ENCODE measurements around the gene HILPDA. TPM values are rescaled to one million over a fixed set of nuclear protein-coding genes. Genes with fewer than 3 reads are reported as not detected.
"Not testable (repeated sequence)": the region's sequence is repeated elsewhere in the genome, so short reads cannot be mapped to it uniquely, and the experiment has no call there.

The HILPDA gene
- total RNA-seq, 2 experiments from 2014 or later, result 344 to 362 TPM

DNA sequence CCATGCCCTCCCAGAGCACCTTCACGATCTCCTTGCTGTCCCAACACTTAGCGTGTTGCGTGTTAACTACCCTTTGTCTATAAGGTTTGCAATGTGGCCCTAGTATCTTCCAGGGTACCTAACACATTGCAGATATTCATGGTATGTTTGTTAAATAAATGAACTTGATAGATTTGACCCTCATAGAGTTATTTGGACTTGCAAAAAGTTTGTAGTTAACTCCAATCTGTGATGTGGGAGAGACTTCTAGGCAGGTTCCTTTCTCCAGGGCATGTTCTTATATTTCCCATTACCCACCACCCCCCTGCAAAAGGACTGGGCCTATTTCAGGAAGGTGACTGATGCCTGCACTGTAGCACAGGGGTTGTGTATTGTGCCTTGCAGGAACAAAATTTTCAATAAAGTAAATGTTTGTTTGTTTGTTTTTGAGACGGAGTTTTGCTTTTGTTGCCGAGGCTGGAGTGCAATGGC is 612 bp downstream of the HILPDA start:
- ChIA-PET POLR2A (interaction anchor here (1.5 to 1.6 kb wide), 4 partner anchors 13 to 49 kb away, joined by 3 to 7 read pairs (median 5); no protein-coding TSS in a partner anchor), CTCF (interaction anchor here (0.9 to 5.6 kb wide), 5 partner anchors 8 to 43 kb away, joined by 3 to 85 read pairs (median 8); no protein-coding TSS in a partner anchor)
- no peak for TF ChIP-seq CTCF (IDR thresholded peaks at IDR 0.05)
- intact Hi-C loops (cut with micrococcal nuclease), result loop anchor here (10.0 kb wide), 1 partner anchor 51 kb away; the partner anchor contains the start of gene IMPDH1
- Mint-ChIP-seq H3K9me3 (no peaks in the 10 kb centered on the region), H3K27ac (peak overlapping the region; percentile 93), H3K27me3 (peaks cover 11% of the 10 kb centered on the region), H3K4me1 (ENCODE audit: low read depth) (peaks cover 53% of the 10 kb centered on the region), H3K4me3 (peak overlapping the region; percentile 83), H3K36me3 (ENCODE audit: low read depth) (peaks cover 44% of the 10 kb centered on the region)
- ATAC-seq, result no peak
- DNase-seq, result no peak

DNA sequence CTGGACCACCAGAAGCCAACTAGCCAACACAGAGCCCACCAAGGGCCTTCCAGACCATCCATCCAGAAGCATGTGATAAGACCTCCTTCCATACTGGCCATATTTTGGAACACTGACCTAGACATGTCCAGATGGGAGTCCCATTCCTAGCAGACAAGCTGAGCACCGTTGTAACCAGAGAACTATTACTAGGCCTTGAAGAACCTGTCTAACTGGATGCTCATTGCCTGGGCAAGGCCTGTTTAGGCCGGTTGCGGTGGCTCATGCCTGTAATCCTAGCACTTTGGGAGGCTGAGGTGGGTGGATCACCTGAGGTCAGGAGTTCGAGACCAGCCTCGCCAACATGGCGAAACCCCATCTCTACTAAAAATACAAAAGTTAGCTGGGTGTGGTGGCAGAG is 1.7 kb downstream of the HILPDA start:
- H3K27ac Mint-ChIP-seq, result peak overlapping the region; percentile 93
- peaks cover 46% of the 10 kb centered on the region for H3K36me3 Mint-ChIP-seq (ENCODE audit: low read depth)

GRCh38 chr7:128458956-128459355 is 3.3 kb downstream of the HILPDA start:
- DNase-seq, result peak; percentile 79
- CTCF ChIA-PET, result interaction anchor here (1.0 to 4.2 kb wide), 7 partner anchors 12 to 112 kb away, joined by 3 to 345 read pairs (median 28); no protein-coding TSS in a partner anchor
- ATAC-seq, result peak; percentile 54
- Mint-ChIP-seq H3K9me3 (no peaks in the 10 kb centered on the region), H3K36me3 (ENCODE audit: low read depth) (peaks cover 58% of the 10 kb centered on the region), H3K27ac (peak overlapping the region; percentile 93), H3K4me3 (peak overlapping the region; percentile 83), H3K4me1 (ENCODE audit: low read depth) (peaks cover 31% of the 10 kb centered on the region), H3K27me3 (no peaks in the 10 kb centered on the region)
- POLR2A ChIA-PET, result interaction anchor here (1.4 to 4.2 kb wide), 2 partner anchors 30 to 43 kb away, joined by 6 to 46 read pairs; no protein-coding TSS in a partner anchor
- intact Hi-C loops (cut with micrococcal nuclease), result loop anchor here (1.0 to 10.0 kb wide), 2 partner anchors 32 to 54 kb away; partner anchors contain the start of gene IMPDH1
- TF ChIP-seq CTCF (IDR thresholded peaks at IDR 0.05), result no peak

More for the DNA sequence above, 1.7 kb downstream of the HILPDA start:
- H3K4me1 Mint-ChIP-seq (ENCODE audit: low read depth), result peaks cover 42% of the 10 kb centered on the region
- CTCF ChIA-PET, result interaction anchor here (0.8 to 2.1 kb wide), 4 partner anchors 9 to 110 kb away, joined by 3 to 22 read pairs (median 5); no protein-coding TSS in a partner anchor
- H3K4me3 Mint-ChIP-seq, result peak overlapping the region; percentile 83
- not testable (repeated sequence) for DNase-seq, ATAC-seq, H3K9me3 Mint-ChIP-seq, H3K27me3 Mint-ChIP-seq
- POLR2A ChIA-PET, result interaction anchor here (1.0 to 1.6 kb wide), 2 partner anchors 14 to 32 kb away, joined by 3 to 5 read pairs; no protein-coding TSS in a partner anchor
- intact Hi-C loops (cut with micrococcal nuclease), result loop anchor here (10.0 kb wide), 1 partner anchor 53 kb away; the partner anchor contains the start of gene IMPDH1

DNA sequence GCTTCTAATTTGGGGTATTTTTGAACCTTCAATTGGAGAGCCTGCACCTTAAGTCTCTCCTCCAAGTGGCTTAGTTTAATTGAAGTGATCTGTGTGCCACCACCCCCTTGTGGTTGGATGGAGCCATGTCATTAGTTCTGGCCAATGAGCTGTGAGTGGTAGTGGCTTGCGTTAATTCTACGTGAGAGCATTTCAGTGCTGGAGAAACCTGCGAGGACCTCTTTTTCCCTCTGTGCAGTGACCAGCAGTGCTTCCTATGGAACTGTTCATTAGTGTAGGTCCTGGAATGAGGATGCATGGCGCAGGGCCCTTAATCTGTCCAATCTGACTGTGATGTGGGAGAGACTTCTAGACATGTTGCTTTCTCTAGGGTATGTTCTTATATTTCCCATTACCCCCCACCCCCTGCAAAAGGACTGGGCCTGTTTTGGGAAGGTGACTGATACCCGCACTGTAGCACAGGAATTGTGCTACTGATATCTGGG is 3.8 kb downstream of the HILPDA start:
- TF ChIP-seq CTCF (IDR thresholded peaks at IDR 0.05), result peak; percentile 74
- H3K4me3 Mint-ChIP-seq, result peak overlapping the region; percentile 83
- peaks cover 60% of the 10 kb centered on the region for H3K36me3 Mint-ChIP-seq (ENCODE audit: low read depth)
- no peaks in the 10 kb centered on the region for H3K9me3 Mint-ChIP-seq
- ATAC-seq (peak; percentile 48), DNase-seq (peak; percentile 78)
- ChIA-PET POLR2A (interaction anchor here (0.6 to 4.2 kb wide), 3 partner anchors 20 to 43 kb away, joined by 3 to 46 read pairs (median 6); no protein-coding TSS in a partner anchor), CTCF (interaction anchor here (0.8 to 4.2 kb wide), 13 partner anchors 9 to 112 kb away, joined by 3 to 345 read pairs (median 15); no protein-coding TSS in a partner anchor)
- intact Hi-C loops (cut with micrococcal nuclease), result loop anchor here (1.0 to 10.0 kb wide), 2 partner anchors 32 to 55 kb away; partner anchors contain the start of gene IMPDH1
- peaks cover 26% of the 10 kb centered on the region for H3K4me1 Mint-ChIP-seq (ENCODE audit: low read depth)
- H3K27ac Mint-ChIP-seq, result peak overlapping the region; percentile 89
- no peaks in the 10 kb centered on the region for H3K27me3 Mint-ChIP-seq

DNA sequence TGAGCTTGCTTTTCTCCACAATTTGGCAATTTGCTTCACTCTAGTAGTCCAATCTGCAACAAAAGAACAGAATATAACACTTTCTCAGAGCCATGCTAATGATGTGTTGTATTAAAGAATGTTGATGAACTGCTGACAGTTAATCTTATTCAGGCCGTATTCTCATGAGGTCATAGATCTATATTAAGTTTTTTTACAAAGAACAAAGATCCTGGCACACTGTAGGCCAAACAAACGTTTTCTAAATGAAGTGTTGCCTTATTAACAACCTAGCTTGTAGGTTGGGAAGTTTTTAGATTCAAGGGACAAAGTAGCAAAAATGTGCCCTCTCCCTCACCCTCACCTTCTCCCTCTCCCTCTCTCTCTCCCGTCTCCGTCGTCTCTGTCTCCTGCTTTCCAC is 6.8 kb downstream of the HILPDA start:
- ATAC-seq (no peak), DNase-seq (no peak)
- no peak for TF ChIP-seq CTCF (IDR thresholded peaks at IDR 0.05)
- ChIA-PET POLR2A (interaction anchor here (4.2 kb wide), 1 partner anchor 33 kb away, joined by 46 read pairs; no protein-coding TSS in a partner anchor), CTCF (interaction anchor here (2.4 to 4.2 kb wide), 5 partner anchors 12 to 34 kb away, joined by 9 to 345 read pairs (median 28); partner anchors contain the start of gene METTL2B)
- Mint-ChIP-seq H3K36me3 (ENCODE audit: low read depth) (peaks cover 54% of the 10 kb centered on the region), H3K4me1 (ENCODE audit: low read depth) (peaks cover 19% of the 10 kb centered on the region), H3K27ac (no peak overlapping the region), H3K9me3 (no peaks in the 10 kb centered on the region), H3K4me3 (no peak overlapping the region), H3K27me3 (no peaks in the 10 kb centered on the region)
- intact Hi-C loops (cut with micrococcal nuclease), result no loop called here

DNA sequence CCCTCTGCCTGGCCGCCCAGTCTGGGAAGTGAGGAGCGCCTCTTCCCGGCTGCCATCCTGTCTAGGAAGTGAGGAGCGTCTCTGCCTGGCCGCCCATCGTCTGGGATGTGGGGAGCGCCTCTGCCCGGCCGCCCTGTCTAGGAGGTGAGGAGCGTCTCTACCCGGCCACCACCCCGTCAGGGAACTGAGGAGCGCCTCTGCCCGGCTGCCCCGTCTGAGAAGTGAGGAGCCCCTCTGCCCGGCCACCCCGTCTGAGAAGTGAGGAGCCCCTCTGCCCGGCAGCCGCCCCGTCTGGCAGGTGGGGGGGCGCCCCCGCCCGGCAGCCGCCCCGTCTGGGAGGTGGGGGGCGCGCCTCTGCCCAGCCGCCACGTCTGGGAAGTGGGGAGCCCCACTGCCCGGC is 7.7 kb downstream of the HILPDA start:
- DNase-seq; H3K27ac Mint-ChIP-seq; POLR2A ChIA-PET; H3K4me3 Mint-ChIP-seq; ATAC-seq; H3K9me3 Mint-ChIP-seq; H3K27me3 Mint-ChIP-seq; intact Hi-C loops (cut with micrococcal nuclease): not testable (repeated sequence)
- peaks cover 47% of the 10 kb centered on the region for H3K36me3 Mint-ChIP-seq (ENCODE audit: low read depth)
- peaks cover 14% of the 10 kb centered on the region for H3K4me1 Mint-ChIP-seq (ENCODE audit: low read depth)
- CTCF ChIA-PET, result interaction anchor here (3.8 kb wide), 1 partner anchor 11 kb away, joined by 21 read pairs; no protein-coding TSS in a partner anchor

- H3K27me3 Mint-ChIP-seq; POLR2A ChIA-PET; ATAC-seq; H3K4me1 Mint-ChIP-seq (ENCODE audit: low read depth); intact Hi-C loops (cut with micrococcal nuclease); DNase-seq; H3K27ac Mint-ChIP-seq; H3K4me3 Mint-ChIP-seq; CTCF ChIA-PET; H3K9me3 Mint-ChIP-seq: not testable (repeated sequence)
- peaks cover 46% of the 10 kb centered on the region for H3K36me3 Mint-ChIP-seq (ENCODE audit: low read depth)
Measured at GRCh38 chr7:128463933-128464332, 8.3 kb downstream of the HILPDA start.

DNA sequence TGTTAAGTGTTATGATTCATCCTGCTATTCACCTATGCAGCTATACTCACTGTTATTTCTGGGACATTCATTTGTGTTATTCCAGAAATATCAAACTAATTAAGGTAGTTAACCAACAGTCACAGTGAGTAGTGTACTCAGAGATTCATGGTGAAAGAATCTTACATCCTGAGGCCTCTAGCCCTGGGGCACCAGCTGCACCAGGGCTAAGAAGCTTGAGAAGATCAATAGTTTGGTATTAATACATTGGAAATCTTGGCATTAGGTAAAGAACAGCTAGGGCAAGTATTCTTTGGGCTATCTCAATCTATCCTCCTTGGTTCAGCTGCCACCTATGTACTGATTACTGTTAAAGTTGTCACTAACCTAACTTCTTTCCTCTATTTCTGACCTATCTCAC is 11.2 kb downstream of the HILPDA start:
- ATAC-seq; POLR2A ChIA-PET; intact Hi-C loops (cut with micrococcal nuclease); H3K4me3 Mint-ChIP-seq; DNase-seq; H3K27me3 Mint-ChIP-seq; H3K4me1 Mint-ChIP-seq (ENCODE audit: low read depth); H3K9me3 Mint-ChIP-seq; H3K27ac Mint-ChIP-seq: not testable (repeated sequence)
- peaks cover 34% of the 10 kb centered on the region for H3K36me3 Mint-ChIP-seq (ENCODE audit: low read depth)
- CTCF ChIA-PET, result interaction anchor here (0.6 to 1.2 kb wide), 2 partner anchors 40 to 41 kb away, joined by 3 read pairs; no protein-coding TSS in a partner anchor
